OCI-M2 (cell line): Measurements from ENCODE around the gene NUP153.

ENCODE experiments used
- DNase-seq: peaks from one replicate; lab custom pipeline; 2025; ENCODE audit not compliant: unreplicated experiment; lab: John Stamatoyannopoulos, UW

NUP153 gene

GRCh38 chr6:17663226-17663625 lies 43.5 kb downstream of the NUP153 start:
- no peak for DNase-seq

- DNase-seq: no peak
These were observed 44.1 kb downstream of the NUP153 start for GRCh38 chr6:17662585-17662984.

- DNase-seq: no peak
These were observed 50.1 kb downstream of the NUP153 start for GRCh38 chr6:17656644-17657043.

GRCh38 chr6:17656092-17656491 lies 50.6 kb downstream of the NUP153 start:
- no peak for DNase-seq

- DNase-seq: no peak
These were observed 53.4 kb downstream of the NUP153 start for GRCh38 chr6:17653198-17653882.

- no peak for DNase-seq
These were observed 55.9 kb downstream of the NUP153 start for GRCh38 chr6:17650656-17651309.

- no peak for DNase-seq
These were observed 58.0 kb downstream of the NUP153 start for GRCh38 chr6:17648745-17649144.

GRCh38 chr6:17640477-17640917 lies 66.2 kb downstream of the NUP153 start:
- DNase-seq: no peak

- no peak for DNase-seq
These were observed 68.5 kb downstream of the NUP153 start for GRCh38 chr6:17638212-17638715.

- DNase-seq: no peak
These were observed 71.2 kb downstream of the NUP153 start for GRCh38 chr6:17635568-17635967.

- no peak for DNase-seq
These were observed 73.1 kb downstream of the NUP153 start for GRCh38 chr6:17633465-17634188.

GRCh38 chr6:17632934-17633333 lies 73.8 kb downstream of the NUP153 start:
- no peak for DNase-seq

- no peak for DNase-seq
These were observed 76.1 kb downstream of the NUP153 start for GRCh38 chr6:17630511-17631073.

- DNase-seq: no peak
These were observed 76.8 kb downstream of the NUP153 start for GRCh38 chr6:17629824-17630510.

- DNase-seq: no peak
These were observed 77.9 kb downstream of the NUP153 start for GRCh38 chr6:17628873-17629272.

- no peak for DNase-seq
These were observed 82.3 kb downstream of the NUP153 start for GRCh38 chr6:17624396-17624795.

GRCh38 chr6:17622144-17622543 lies 84.6 kb downstream of the NUP153 start:
- no peak for DNase-seq

GRCh38 chr6:17621003-17621402 lies 85.7 kb downstream of the NUP153 start:
- DNase-seq: no peak

GRCh38 chr6:17615794-17616193 lies 90.9 kb downstream of the NUP153 start:
- no peak for DNase-seq

GRCh38 chr6:17612048-17612447 lies 94.7 kb downstream of the NUP153 start:
- no peak for DNase-seq

GRCh38 chr6:17610835-17611234 lies 95.9 kb downstream of the NUP153 start:
- no peak for DNase-seq
